Measurements from ENCODE around the gene DMD. TPM values are rescaled to one million over a fixed set of nuclear protein-coding genes. Genes with fewer than 3 reads are reported as not detected.

Gene DMD
- total and polyA plus RNA-seq, 4 experiments from 2014 or later: 0.18 to 0.55 (median 0.19) TPM; not detected in 1

DNA sequence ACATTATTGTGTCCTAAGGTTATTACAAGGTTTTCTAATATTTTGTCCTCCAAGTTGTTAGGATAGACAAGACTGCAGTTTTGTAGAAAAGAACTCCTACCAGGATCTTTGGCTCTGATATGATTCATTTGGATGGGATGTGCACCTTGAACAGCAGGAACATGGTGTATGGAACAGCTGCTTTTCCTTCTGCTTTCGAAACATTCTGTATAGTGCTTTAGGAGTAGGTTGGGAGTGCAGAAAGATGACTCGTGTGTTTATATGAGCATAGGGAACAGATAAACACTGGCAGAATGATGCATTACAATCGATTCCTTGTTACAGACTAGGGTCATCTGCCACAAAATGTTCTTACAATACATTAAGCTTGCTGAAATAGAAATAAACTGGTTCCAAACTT lies 790.1 kb downstream of the DMD start:
- H3K9me3 ChIP-seq (ENCODE audit: control insufficient read depth in 1 of 2, low read length in 2 of 2): no peaks in the 10 kb centered on the region
- intact Hi-C loops (cut with micrococcal nuclease): no loop called here
- no peak for DNase-seq
- Mint-ChIP-seq H3K27me3 (no peaks in the 10 kb centered on the region), H3K4me1 (no peaks in the 10 kb centered on the region), H3K4me3 (no peak overlapping the region), H3K9me3 (peaks cover 0 to 2% (median 0%) of the 10 kb centered on the region in 8 donors), H3K27ac (no peak overlapping the region), H3K36me3 (no peaks in the 10 kb centered on the region)
- no peak overlapping the region for H3K4me3 ChIP-seq (ENCODE audit: low read length in 2 of 2)
- H3K27ac ChIP-seq (ENCODE audit: low read depth, low read length): no peak overlapping the region
- ChIA-PET POLR2A (ENCODE audit: partially characterized antibody) (no interaction called here), CTCF (ENCODE audit: partially characterized antibody) (no interaction called here)
- no peaks in the 10 kb centered on the region for H3K4me1 ChIP-seq (ENCODE audit: insufficient read depth, low read length)
- H3K27me3 ChIP-seq (ENCODE audit: insufficient read depth, low read length): no peaks in the 10 kb centered on the region
- H3K36me3 ChIP-seq (ENCODE audit: insufficient read depth, low read length): no peaks in the 10 kb centered on the region

DNA sequence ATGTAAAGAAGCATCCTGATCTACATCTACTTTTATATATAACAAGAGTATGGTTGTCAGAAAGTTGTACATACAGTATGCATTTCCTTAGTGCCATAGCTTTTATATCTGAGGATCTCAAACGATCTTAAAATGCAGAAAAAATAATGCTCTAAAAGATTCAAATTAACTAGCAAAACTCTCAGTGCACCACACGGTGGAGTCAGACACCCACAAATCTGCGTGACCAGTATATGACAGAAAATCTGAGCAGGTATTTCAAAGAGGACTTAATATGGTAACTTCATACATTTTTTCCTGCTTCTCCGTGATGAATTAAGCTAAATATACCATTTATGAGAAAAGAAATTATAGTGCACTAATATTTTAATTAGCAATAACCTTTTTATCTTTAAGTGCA lies 803.0 kb downstream of the DMD start:
- Mint-ChIP-seq H3K9me3 (no peaks in the 10 kb centered on the region), H3K27ac (no peak overlapping the region), H3K4me3 (no peak overlapping the region), H3K36me3 (no peaks in the 10 kb centered on the region), H3K4me1 (no peaks in the 10 kb centered on the region), H3K27me3 (no peaks in the 10 kb centered on the region)
- intact Hi-C loops (cut with micrococcal nuclease): no loop called here
- no peak overlapping the region for H3K27ac ChIP-seq (ENCODE audit: low read depth, low read length)
- ChIA-PET POLR2A (ENCODE audit: partially characterized antibody) (no interaction called here), CTCF (ENCODE audit: partially characterized antibody) (no interaction called here)
- H3K27me3 ChIP-seq (ENCODE audit: insufficient read depth, low read length): no peaks in the 10 kb centered on the region
- H3K9me3 ChIP-seq (ENCODE audit: control insufficient read depth in 1 of 2, low read length in 2 of 2): no peaks in the 10 kb centered on the region
- no peaks in the 10 kb centered on the region for H3K4me1 ChIP-seq (ENCODE audit: insufficient read depth, low read length)
- no peak overlapping the region for H3K4me3 ChIP-seq (ENCODE audit: low read length in 2 of 2)
- no peaks in the 10 kb centered on the region for H3K36me3 ChIP-seq (ENCODE audit: insufficient read depth, low read length)
- DNase-seq: peak in 4 of 5 donors; percentile 12 to 19 (median 18)

DNA sequence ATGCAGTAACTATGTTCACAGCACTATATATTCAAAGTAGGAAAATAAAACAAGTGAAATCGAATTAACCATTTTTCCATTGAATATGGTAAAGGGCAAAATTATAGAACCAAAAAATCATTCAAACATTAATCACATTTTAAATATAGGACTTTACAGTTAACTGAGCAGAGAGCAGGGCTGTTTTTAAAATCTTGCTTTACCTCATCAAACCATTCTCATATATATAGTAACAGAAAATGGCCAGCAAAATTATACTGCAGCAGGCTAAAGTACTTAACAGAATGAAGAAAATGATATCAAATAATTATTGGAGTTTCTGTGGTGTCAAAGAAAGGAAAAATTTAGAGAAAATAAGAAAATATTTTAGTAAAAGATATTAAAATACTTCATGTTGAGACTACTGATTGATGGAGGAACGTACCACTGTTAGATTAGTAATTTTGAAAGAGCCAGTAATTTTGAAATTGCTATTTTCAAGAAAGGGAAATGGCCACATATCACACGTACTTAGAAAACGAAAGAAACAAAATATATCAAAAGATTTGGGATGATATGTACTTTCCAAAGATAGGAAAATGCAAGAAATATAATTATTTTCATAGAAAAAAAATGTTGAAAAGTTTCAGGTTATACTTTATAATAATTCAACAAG lies 813.7 kb downstream of the DMD start:
- Histone ChIP-seq H3K4me3 (ENCODE audit: low read length in 2 of 2) (no peak overlapping the region), H3K36me3 (ENCODE audit: insufficient read depth, low read length) (no peaks in the 10 kb centered on the region), H3K9me3 (ENCODE audit: control insufficient read depth in 1 of 2, low read length in 2 of 2) (no peaks in the 10 kb centered on the region), H3K4me1 (ENCODE audit: insufficient read depth, low read length) (no peaks in the 10 kb centered on the region), H3K27me3 (ENCODE audit: insufficient read depth, low read length) (no peaks in the 10 kb centered on the region), H3K27ac (ENCODE audit: low read depth, low read length) (no peak overlapping the region)
- Mint-ChIP-seq H3K36me3 (no peaks in the 10 kb centered on the region), H3K27me3 (no peaks in the 10 kb centered on the region), H3K4me3 (no peak overlapping the region), H3K27ac (no peak overlapping the region), H3K9me3 (peaks cover 0 to 2% (median 0%) of the 10 kb centered on the region in 8 donors), H3K4me1 (no peaks in the 10 kb centered on the region)
- POLR2A ChIA-PET (ENCODE audit: partially characterized antibody): no interaction called here
- DNase-seq: no peak
- intact Hi-C loops (cut with micrococcal nuclease): no loop called here
- CTCF ChIA-PET (ENCODE audit: partially characterized antibody): no interaction called here

DNA sequence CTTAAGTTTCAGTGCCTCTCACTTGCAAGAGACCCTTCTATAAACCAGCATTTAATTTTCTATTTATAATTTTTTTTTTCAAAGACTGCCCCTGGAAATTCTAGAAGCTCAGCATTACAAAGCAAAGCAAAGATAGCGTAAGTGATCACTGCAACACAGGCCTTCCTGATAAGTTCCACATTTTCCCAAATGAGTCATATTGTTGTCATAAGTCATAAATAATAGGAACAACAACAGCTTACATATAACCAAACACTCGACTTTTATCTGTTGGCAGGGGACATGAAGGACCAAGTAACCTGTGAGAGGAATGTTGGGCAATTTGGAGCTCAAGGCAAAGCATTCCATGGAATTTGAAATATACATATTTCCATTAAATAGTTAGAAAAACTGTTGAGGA lies 815.5 kb downstream of the DMD start:
- Mint-ChIP-seq H3K27me3 (no peaks in the 10 kb centered on the region), H3K27ac (no peak overlapping the region), H3K4me1 (no peaks in the 10 kb centered on the region), H3K36me3 (no peaks in the 10 kb centered on the region), H3K9me3 (peaks cover 0 to 2% (median 0%) of the 10 kb centered on the region in 8 donors), H3K4me3 (no peak overlapping the region)
- CTCF ChIA-PET (ENCODE audit: partially characterized antibody): no interaction called here
- H3K4me1 ChIP-seq (ENCODE audit: insufficient read depth, low read length): no peaks in the 10 kb centered on the region
- no peak overlapping the region for H3K4me3 ChIP-seq (ENCODE audit: low read length in 2 of 2)
- intact Hi-C loops (cut with micrococcal nuclease): no loop called here
- no peaks in the 10 kb centered on the region for H3K36me3 ChIP-seq (ENCODE audit: insufficient read depth, low read length)
- no peaks in the 10 kb centered on the region for H3K27me3 ChIP-seq (ENCODE audit: insufficient read depth, low read length)
- H3K9me3 ChIP-seq (ENCODE audit: control insufficient read depth in 1 of 2, low read length in 2 of 2): no peaks in the 10 kb centered on the region
- no peak for DNase-seq
- H3K27ac ChIP-seq (ENCODE audit: low read depth, low read length): no peak overlapping the region
- POLR2A ChIA-PET (ENCODE audit: partially characterized antibody): no interaction called here

DNA sequence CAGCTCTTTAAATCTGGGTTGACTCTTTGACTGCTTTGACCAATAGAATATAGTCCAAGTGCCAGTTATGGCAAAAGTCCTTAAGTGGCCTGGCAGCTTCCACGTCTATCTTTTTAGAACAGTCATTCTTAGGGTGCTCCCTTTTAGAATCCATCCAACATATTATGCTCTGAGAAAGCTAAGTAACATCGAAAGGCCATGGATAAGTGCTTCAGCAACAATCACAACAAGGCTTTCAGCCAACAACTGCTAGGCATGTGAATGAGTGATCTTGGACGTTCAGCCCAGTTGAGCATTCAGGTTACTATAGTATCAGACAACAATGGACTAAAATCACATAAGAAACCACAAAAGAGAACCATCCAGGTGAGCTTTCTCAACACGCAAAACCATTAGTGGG lies 818.7 kb downstream of the DMD start:
- H3K9me3 Mint-ChIP-seq: no peaks in the 10 kb centered on the region
- Histone ChIP-seq H3K4me1 (ENCODE audit: insufficient read depth, low read length) (no peaks in the 10 kb centered on the region), H3K36me3 (ENCODE audit: insufficient read depth, low read length) (no peaks in the 10 kb centered on the region), H3K4me3 (ENCODE audit: low read length in 2 of 2) (no peak overlapping the region), H3K27me3 (ENCODE audit: insufficient read depth, low read length) (no peaks in the 10 kb centered on the region), H3K9me3 (ENCODE audit: control insufficient read depth in 1 of 2, low read length in 2 of 2) (no peaks in the 10 kb centered on the region), H3K27ac (ENCODE audit: low read depth, low read length) (no peak overlapping the region)
- no peaks in the 10 kb centered on the region for H3K36me3 Mint-ChIP-seq
- no peaks in the 10 kb centered on the region for H3K4me1 Mint-ChIP-seq
- H3K27me3 Mint-ChIP-seq: no peaks in the 10 kb centered on the region
- no peak for DNase-seq
- intact Hi-C loops (cut with micrococcal nuclease): no loop called here
- no peak overlapping the region for H3K27ac Mint-ChIP-seq
- H3K4me3 Mint-ChIP-seq: no peak overlapping the region
- POLR2A ChIA-PET (ENCODE audit: partially characterized antibody): no interaction called here
- CTCF ChIA-PET (ENCODE audit: partially characterized antibody): no interaction called here

DNA sequence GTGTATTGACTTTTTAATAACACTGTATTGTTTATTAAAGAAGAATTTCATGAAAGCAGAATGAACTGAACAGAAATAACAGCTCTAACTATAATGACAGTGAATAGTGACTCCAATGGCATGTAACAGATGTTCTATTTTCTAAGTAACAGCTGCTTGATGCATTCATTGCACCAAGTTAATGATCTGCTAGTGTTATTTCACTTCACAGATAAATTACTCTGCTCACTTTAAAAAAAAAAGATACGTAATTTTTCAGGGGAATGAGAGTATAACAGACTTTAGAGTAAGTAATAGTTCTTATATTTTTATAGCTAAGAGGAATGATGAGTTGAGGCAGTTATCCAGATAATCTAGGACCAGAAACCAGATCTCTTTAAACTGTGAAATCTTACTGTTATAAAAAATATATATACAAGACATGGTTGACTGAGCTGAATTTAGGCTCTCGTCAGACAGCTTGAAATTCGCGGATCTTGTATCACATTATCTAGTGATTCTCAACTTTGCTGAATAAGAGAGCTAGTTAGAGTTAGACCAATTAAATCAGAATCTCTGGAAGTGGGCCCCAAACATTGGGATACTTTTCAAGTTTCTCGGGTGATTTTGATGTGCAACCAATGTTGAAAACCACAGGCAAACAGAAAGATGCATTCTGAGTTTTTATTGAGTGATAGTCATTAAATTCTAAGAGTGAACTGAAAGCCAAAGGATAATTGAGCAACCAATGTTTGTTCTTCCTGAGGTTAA lies 840.7 kb downstream of the DMD start:
- no peak overlapping the region for H3K27ac Mint-ChIP-seq
- CTCF ChIA-PET (ENCODE audit: partially characterized antibody): no interaction called here
- no peaks in the 10 kb centered on the region for H3K27me3 Mint-ChIP-seq
- H3K4me1 Mint-ChIP-seq: no peaks in the 10 kb centered on the region
- H3K9me3 ChIP-seq (ENCODE audit: control insufficient read depth in 1 of 2, low read length in 2 of 2): no peaks in the 10 kb centered on the region
- H3K36me3 Mint-ChIP-seq: no peaks in the 10 kb centered on the region
- no peak overlapping the region for H3K27ac ChIP-seq (ENCODE audit: low read depth, low read length)
- intact Hi-C loops (cut with micrococcal nuclease): no loop called here
- no peak overlapping the region for H3K4me3 ChIP-seq (ENCODE audit: low read length in 2 of 2)
- H3K4me1 ChIP-seq (ENCODE audit: insufficient read depth, low read length): no peaks in the 10 kb centered on the region
- no peak for DNase-seq
- no peaks in the 10 kb centered on the region for H3K9me3 Mint-ChIP-seq
- POLR2A ChIA-PET (ENCODE audit: partially characterized antibody): no interaction called here
- H3K36me3 ChIP-seq (ENCODE audit: insufficient read depth, low read length): no peaks in the 10 kb centered on the region
- H3K4me3 Mint-ChIP-seq: no peak overlapping the region
- H3K27me3 ChIP-seq (ENCODE audit: insufficient read depth, low read length): no peaks in the 10 kb centered on the region

DNA sequence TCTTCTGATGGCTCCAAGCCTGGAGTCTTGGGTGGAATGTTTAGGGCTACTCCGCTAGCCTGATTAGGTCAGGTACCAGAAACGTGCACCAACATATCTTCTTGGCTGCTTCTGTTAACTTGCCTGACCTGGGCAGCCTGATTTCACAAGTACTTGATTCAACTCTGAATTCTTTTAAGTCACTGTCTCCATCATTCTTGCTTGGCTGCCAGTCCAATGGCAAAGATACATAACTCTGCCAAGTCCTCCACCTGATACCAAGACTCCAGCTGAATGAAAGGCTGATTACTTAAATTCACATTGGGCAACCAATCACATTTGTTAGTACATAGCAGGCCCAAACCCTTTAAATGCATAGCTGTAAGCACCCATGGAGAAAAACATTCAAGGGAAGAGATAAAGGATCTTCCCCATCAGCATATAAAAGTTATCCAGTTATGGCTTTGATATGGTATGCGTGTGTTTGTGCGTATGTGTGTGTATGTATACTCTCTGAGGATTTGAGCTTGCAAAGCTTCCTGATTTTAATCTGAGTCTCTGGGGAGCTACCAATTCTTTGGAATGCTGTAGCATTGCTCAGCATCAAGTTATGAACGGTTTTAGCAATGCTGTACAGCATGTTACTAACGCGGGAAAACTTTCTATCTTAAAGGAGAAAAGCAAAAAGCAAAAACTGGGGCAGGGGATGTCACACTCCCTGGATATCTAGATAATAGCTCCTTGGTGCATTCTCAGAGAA lies 917.2 kb downstream of the DMD start:
- POLR2A ChIA-PET (ENCODE audit: partially characterized antibody): no interaction called here
- CTCF ChIA-PET (ENCODE audit: partially characterized antibody): no interaction called here
- no peak overlapping the region for H3K4me3 Mint-ChIP-seq
- Histone ChIP-seq H3K27me3 (ENCODE audit: insufficient read depth, low read length) (no peaks in the 10 kb centered on the region), H3K36me3 (ENCODE audit: insufficient read depth, low read length) (no peaks in the 10 kb centered on the region), H3K27ac (ENCODE audit: low read depth, low read length) (no peak overlapping the region), H3K9me3 (ENCODE audit: control insufficient read depth in 1 of 2, low read length in 2 of 2) (no peaks in the 10 kb centered on the region), H3K4me1 (ENCODE audit: insufficient read depth, low read length) (no peaks in the 10 kb centered on the region), H3K4me3 (ENCODE audit: low read length in 2 of 2) (no peak overlapping the region)
- peaks cover 0 to 8% (median 1%) of the 10 kb centered on the region in 8 donors for H3K9me3 Mint-ChIP-seq
- H3K4me1 Mint-ChIP-seq: no peaks in the 10 kb centered on the region
- no peak overlapping the region for H3K27ac Mint-ChIP-seq
- H3K27me3 Mint-ChIP-seq: no peaks in the 10 kb centered on the region
- DNase-seq: no peak
- intact Hi-C loops (cut with micrococcal nuclease): no loop called here
- H3K36me3 Mint-ChIP-seq: no peaks in the 10 kb centered on the region
